ENCODE data around the gene RFX2. TPM values are rescaled to one million over a fixed set of nuclear protein-coding genes. Genes with fewer than 3 reads are reported as not detected.

The RFX2 gene
- polyA plus RNA-seq, 6 donors from 2014 or later, result 0.89 to 5.9 (median 1.2) TPM

Other genes starting within 250 kb of the RFX2 start
- under 1 TPM in 1 of 6 donors, not detected in 5; 0.30 TPM for gene FUT5, start 240.0 kb downstream of the RFX2 start, polyA plus RNA-seq (ENCODE audit: low read depth in 6 of 6)
- gene NDUFA11, start 206.7 kb downstream of the RFX2 start, polyA plus RNA-seq (ENCODE audit: low read depth in 6 of 6), result 100 to 1,000 TPM; 288 to 317 (median 302) TPM
- gene VMAC, start 205.6 kb downstream of the RFX2 start, polyA plus RNA-seq (ENCODE audit: low read depth in 6 of 6), result 1 to 10 TPM; 5.1 to 6.8 (median 5.9) TPM
- gene CAPS, start 196.2 kb downstream of the RFX2 start, polyA plus RNA-seq (ENCODE audit: low read depth in 6 of 6), result 1 to 10 TPM in 5 of 6 donors, not detected in 1; 1.1 to 4.4 (median 2.0) TPM
- gene RANBP3, start 132.4 kb downstream of the RFX2 start, polyA plus RNA-seq (ENCODE audit: low read depth in 6 of 6), result 10 to 100 TPM in 1 of 6 donors, 1 to 10 TPM in 5; 2.8 to 10.7 (median 7.4) TPM
- not detected for gene ACSBG2, start 25.2 kb upstream of the RFX2 start, polyA plus RNA-seq (ENCODE audit: low read depth in 6 of 6)
- gene MLLT1, start 169.5 kb upstream of the RFX2 start, polyA plus RNA-seq (ENCODE audit: low read depth in 6 of 6), result 1 to 10 TPM in 4 of 6 donors, under 1 TPM in 2; 0.43 to 1.7 (median 1.3) TPM
- gene ACER1, start 223.1 kb upstream of the RFX2 start, polyA plus RNA-seq (ENCODE audit: low read depth in 6 of 6), result not detected

All from naive B cell (primary cell).